GM21515 (cell line): ENCODE data around the gene NDFIP2.
"Not testable (repeated sequence)": the region's sequence is repeated elsewhere in the genome, so short reads cannot be mapped to it uniquely, and the experiment has no call there.

ENCODE experiments used
- ATAC-seq: cut with Tn5 transposase; IDR thresholded peaks from one replicate; pipeline ENCODE4 v1.9.1; 2021; ENCODE audit not compliant: unreplicated experiment

Gene NDFIP2

DNA sequence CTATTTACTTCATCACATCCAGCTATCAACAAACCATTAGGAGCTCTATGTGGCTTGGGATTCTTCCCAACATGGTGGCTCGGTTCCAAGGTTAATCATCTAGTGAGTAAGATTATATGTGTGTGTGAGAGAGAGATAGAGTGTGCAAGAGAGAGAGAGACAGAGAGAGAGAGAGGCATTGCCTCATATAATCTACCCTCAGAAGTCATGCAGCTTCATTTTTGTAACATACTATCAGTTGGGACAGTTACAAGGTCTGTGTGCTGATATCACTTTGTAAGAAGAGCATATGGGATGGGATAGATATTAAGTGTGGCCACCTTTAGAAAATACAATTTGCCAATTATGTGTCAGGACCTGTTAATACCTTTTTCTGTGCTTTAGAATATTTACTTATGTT is 104.1 kb downstream of the NDFIP2 start:
- no peak for ATAC-seq

DNA sequence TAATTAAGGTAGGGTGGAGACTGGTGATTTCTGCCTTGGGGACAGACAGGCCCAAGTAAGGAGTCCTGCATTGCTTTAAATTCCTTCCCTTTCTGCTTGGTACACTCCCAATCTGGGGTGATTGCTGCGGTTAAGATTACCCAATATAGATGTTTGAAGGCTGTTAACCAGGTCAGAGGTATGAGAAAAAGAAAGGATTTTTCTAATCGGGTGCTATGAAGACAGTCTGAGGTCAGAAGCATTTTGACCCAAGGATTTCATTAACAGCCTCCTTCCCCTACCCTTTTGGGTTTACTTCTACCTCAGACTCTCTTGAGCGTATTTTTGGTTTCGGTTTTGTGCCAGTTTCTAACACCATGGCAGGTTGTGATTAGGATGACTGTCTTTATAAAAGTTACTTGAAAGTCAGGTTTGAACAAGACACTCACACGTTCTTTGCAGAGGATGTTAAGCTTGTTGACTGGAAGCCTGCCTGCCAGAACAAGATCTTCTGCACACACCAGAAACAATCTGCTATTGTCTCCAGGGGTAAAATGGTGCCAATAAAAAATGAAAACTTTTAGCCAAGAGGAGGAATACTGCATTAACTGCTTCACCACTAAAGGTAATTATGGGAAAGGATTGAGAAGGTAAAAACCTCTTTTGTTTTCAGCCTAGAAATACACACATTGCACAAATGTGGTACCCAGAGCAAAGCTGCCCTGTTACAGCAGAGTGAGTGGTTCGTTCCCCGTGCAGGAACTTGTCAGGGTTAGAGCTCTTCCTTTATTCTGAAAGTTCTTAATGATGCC is 108.8 kb downstream of the NDFIP2 start:
- no peak for ATAC-seq

- no peak for ATAC-seq
Observed at GRCh38 chr13:79590394-79590676, 109.4 kb downstream of the NDFIP2 start.

- no peak for ATAC-seq
Observed at GRCh38 chr13:79591493-79591892, 110.5 kb downstream of the NDFIP2 start.

- ATAC-seq: no peak
Observed at GRCh38 chr13:79593121-79593520, 112.2 kb downstream of the NDFIP2 start.

DNA sequence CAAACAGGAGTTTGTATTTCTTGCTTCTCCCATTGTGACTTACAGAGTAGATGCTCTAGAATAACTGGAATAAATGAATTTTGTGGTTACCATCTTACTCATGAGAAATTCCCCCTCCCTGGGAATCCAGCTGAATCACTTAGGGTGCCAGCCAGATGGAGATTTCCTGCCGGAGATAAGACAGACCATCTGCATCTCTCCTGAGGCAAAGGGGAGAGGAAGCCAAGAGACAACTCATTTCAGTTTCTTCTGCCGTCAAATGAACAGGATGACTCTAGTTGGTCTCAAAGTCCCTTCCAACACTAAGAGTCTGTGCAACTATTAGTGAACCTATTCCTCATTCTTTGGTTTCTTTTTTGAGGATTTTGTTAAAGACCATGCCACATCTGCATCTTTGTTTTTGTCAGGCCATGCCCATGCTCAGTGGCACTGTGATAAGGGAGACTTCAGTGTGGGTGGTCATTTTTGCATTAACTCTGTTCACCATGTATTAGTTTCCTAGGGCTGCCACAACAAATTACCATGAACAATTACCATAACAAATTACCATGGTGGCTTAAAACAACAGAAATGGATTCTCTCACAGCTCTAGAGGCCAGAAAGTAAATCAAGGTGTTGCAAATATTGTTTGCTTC is 112.8 kb downstream of the NDFIP2 start:
- no peak for ATAC-seq

DNA sequence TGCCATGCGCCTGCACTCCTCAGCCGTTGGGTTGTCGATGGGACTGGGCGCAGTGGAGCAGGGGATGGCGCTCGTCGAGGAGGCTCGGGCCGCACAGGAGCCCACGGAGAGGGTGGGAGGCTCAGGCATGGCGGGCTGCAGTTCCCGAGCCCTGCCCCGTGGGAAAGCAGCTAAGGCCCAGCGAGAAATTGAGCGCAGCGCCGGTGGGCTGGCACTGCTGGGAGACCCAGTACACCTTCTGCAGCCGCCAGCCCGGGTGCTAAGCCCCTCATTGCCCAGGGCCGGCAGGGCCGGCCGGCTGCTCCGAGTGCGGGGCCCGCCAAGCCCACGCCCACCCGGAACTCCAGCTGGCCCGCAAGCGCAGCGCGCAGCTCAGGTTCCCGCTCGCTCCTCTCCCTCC is 119.2 kb downstream of the NDFIP2 start:
- ATAC-seq: not testable (repeated sequence)

DNA sequence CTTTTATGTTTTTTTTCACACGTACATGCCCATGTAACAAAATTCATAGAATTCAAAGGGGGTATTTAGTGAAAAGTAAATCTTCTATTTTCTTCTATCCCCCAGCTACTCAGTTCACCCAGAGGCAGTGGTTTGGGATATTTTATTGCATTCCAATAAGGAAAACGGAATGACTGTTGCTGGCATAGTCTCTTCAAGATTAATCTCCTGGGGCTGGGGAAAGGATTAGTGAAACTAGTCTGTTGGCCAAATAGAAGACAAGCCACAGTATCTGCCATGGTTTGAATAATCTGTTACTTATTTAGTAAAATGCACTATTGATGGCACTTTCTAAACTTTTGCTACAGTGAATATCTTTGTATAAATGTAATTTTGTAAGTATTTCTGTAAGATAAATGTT is 122.0 kb downstream of the NDFIP2 start:
- ATAC-seq: no peak

DNA sequence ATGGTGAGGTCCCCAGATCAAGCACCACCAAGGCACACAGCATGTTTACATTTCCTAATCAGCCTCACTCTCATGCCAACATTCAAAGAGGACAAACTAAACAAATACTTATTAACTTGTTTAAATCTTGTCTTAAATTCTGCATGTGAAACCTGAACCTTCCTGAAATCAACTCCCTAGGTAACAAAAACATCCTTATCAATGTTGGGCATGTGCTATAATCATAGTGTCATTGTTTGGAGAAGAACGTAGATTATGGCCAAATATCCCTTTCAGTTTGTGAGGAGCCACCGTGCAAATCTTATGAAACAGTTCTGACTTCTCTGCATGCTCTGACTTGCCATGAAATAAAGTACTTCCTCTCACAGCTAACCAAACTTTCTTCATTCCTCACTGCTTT is 123.8 kb downstream of the NDFIP2 start:
- no peak for ATAC-seq
